Measurements from ENCODE around the gene NTF3. TPM values are rescaled to one million over a fixed set of nuclear protein-coding genes. Genes with fewer than 3 reads are reported as not detected.

Gene NTF3
- total RNA-seq, 1 donor from 2014 or later: not detected

GRCh38 chr12:5470703-5471102 is 38.8 kb downstream of the NTF3 start:
- DNase-seq (ENCODE audit: low read depth): no peak
- Histone ChIP-seq H3K36me3 (ENCODE audit: control insufficient read depth, insufficient read depth, low read length) (no peaks in the 10 kb centered on the region), H3K27me3 (ENCODE audit: control insufficient read depth, insufficient read depth, low read length) (no peaks in the 10 kb centered on the region), H3K4me3 (ENCODE audit: low read depth, low read length) (no peak overlapping the region)
- TF ChIP-seq CTCF (IDR thresholded peaks at IDR 0.05; ENCODE audit: insufficient read depth, low read length, poor library complexity, severe bottlenecking): no peak

GRCh38 chr12:5473076-5473782 is 41.3 kb downstream of the NTF3 start:
- TF ChIP-seq CTCF (IDR thresholded peaks at IDR 0.05; ENCODE audit: insufficient read depth, low read length, poor library complexity, severe bottlenecking): no peak
- H3K4me3 ChIP-seq (ENCODE audit: low read depth, low read length): no peak overlapping the region
- no peaks in the 10 kb centered on the region for H3K36me3 ChIP-seq (ENCODE audit: control insufficient read depth, insufficient read depth, low read length)
- DNase-seq (ENCODE audit: low read depth): no peak
- no peaks in the 10 kb centered on the region for H3K27me3 ChIP-seq (ENCODE audit: control insufficient read depth, insufficient read depth, low read length)

GRCh38 chr12:5473783-5474116 is 41.8 kb downstream of the NTF3 start:
- TF ChIP-seq CTCF (IDR thresholded peaks at IDR 0.05; ENCODE audit: insufficient read depth, low read length, poor library complexity, severe bottlenecking): no peak
- DNase-seq (ENCODE audit: low read depth): no peak
- H3K4me3 ChIP-seq (ENCODE audit: low read depth, low read length): no peak overlapping the region

GRCh38 chr12:5476356-5476755 is 44.4 kb downstream of the NTF3 start:
- TF ChIP-seq CTCF (IDR thresholded peaks at IDR 0.05; ENCODE audit: insufficient read depth, low read length, poor library complexity, severe bottlenecking): no peak
- DNase-seq (ENCODE audit: low read depth): no peak
- Histone ChIP-seq H3K36me3 (ENCODE audit: control insufficient read depth, insufficient read depth, low read length) (no peaks in the 10 kb centered on the region), H3K4me3 (ENCODE audit: low read depth, low read length) (no peak overlapping the region), H3K27me3 (ENCODE audit: control insufficient read depth, insufficient read depth, low read length) (peaks cover 6% of the 10 kb centered on the region)

More at GRCh38 chr12:5473783-5474116, 41.8 kb downstream of the NTF3 start:
- Histone ChIP-seq H3K36me3 (ENCODE audit: control insufficient read depth, insufficient read depth, low read length) (no peaks in the 10 kb centered on the region), H3K27me3 (ENCODE audit: control insufficient read depth, insufficient read depth, low read length) (no peaks in the 10 kb centered on the region)

GRCh38 chr12:5478081-5478706 is 46.3 kb downstream of the NTF3 start:
- H3K36me3 ChIP-seq (ENCODE audit: control insufficient read depth, insufficient read depth, low read length): no peaks in the 10 kb centered on the region
- H3K4me3 ChIP-seq (ENCODE audit: low read depth, low read length): no peak overlapping the region
- no peak for DNase-seq (ENCODE audit: low read depth)
- no peak for TF ChIP-seq CTCF (IDR thresholded peaks at IDR 0.05; ENCODE audit: insufficient read depth, low read length, poor library complexity, severe bottlenecking)
- peaks cover 6% of the 10 kb centered on the region for H3K27me3 ChIP-seq (ENCODE audit: control insufficient read depth, insufficient read depth, low read length)

GRCh38 chr12:5479761-5480160 is 47.9 kb downstream of the NTF3 start:
- peaks cover 6% of the 10 kb centered on the region for H3K27me3 ChIP-seq (ENCODE audit: control insufficient read depth, insufficient read depth, low read length)
- no peak overlapping the region for H3K4me3 ChIP-seq (ENCODE audit: low read depth, low read length)
- no peak for DNase-seq (ENCODE audit: low read depth)
- H3K36me3 ChIP-seq (ENCODE audit: control insufficient read depth, insufficient read depth, low read length): no peaks in the 10 kb centered on the region
- TF ChIP-seq CTCF (IDR thresholded peaks at IDR 0.05; ENCODE audit: insufficient read depth, low read length, poor library complexity, severe bottlenecking): no peak
